Activated naive CD8-positive, alpha-beta T cell treated with anti-CD3 and anti-CD28 coated beads for 36 hours (primary cell): Measurements from ENCODE around the gene NEURL3. TPM values are rescaled to one million over a fixed set of nuclear protein-coding genes. Genes with fewer than 3 reads are reported as not detected.
"Not testable (repeated sequence)": the region's sequence is repeated elsewhere in the genome, so short reads cannot be mapped to it uniquely, and the experiment has no call there.

Experiments used
- DNase-seq: peaks from one replicate; pipeline ENCODE4 v3.0.0; 2021
- H3K27ac Mint-ChIP-seq: one replicate; pipeline ENCODE4 v1.8.0; 2022; ENCODE audit warnings: mild to moderate bottlenecking, moderate library complexity, mixed read lengths
- H3K27me3 Mint-ChIP-seq: one replicate; pipeline ENCODE4 v1.8.0; 2022; ENCODE audit warnings: mild to moderate bottlenecking, mixed read lengths
- H3K36me3 Mint-ChIP-seq: one replicate; pipeline ENCODE4 v1.8.0; 2021; ENCODE audit warnings: mild to moderate bottlenecking, mixed read lengths
- H3K4me1 Mint-ChIP-seq: one replicate; pipeline ENCODE4 v1.8.0; 2021; ENCODE audit warnings: mixed read lengths
- H3K4me3 Mint-ChIP-seq: one replicate; pipeline ENCODE4 v1.8.0; 2022; ENCODE audit warnings: mild to moderate bottlenecking, moderate library complexity, mixed read lengths
- H3K9me3 Mint-ChIP-seq: one replicate; pipeline ENCODE4 v1.8.0; 2022; ENCODE audit warnings: mixed read lengths
- total RNA-seq, 2 experiments: library from RNA; stranded (reverse); gene quantifications; one replicate each; pipeline ENCODE4 v1.2.3, GENCODE V29; 2021

The NEURL3 gene
- total RNA-seq, 2 experiments from 2014 or later, result 0.16 TPM; not detected in 1

DNA sequence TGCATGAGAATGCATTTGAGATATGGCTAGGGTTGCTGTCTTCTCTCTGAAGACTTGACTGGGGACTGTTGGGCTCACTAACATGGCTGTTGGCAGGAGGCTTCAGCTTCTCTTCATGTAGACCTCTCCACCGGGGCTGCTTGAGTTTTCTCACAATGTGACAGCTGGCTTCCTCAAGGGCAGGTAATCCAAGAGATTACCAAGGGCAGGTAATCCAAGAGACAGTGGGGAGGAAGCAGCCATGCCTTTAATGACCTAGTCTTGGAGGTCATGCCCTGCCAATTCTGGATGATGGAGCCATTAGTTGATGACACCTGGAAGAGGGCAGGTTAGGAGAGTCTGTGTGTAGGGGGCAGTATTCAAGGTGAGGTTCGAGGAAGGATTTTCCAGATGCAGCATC lies 40.5 kb downstream of the NEURL3 start:
- Mint-ChIP-seq H3K9me3 (peaks cover 1% of the 10 kb centered on the region), H3K4me3 (no peak overlapping the region), H3K36me3 (no peaks in the 10 kb centered on the region), H3K27ac (no peak overlapping the region), H3K27me3 (no peaks in the 10 kb centered on the region), H3K4me1 (no peaks in the 10 kb centered on the region)
- no peak for DNase-seq

DNA sequence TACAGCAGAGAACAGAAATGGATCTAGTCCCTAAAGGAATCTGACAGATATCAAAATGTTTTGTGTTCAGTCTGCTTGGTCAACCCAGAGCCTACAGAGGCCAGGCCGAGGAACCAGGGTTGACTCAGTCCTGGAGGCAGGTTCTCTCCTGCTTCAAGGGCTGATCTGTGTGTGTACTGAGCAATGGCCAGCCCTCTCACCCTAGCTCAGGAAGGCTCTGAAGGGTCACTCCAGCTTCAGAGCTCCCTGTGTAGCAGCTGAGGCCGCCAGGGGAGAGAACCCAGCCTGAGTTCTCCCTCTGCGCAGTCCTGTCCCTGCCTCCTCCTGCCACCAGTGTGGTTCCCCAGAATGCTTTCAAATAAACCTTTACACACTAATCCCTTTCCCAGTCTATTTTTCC lies 41.1 kb downstream of the NEURL3 start:
- H3K36me3 Mint-ChIP-seq, result no peaks in the 10 kb centered on the region
- H3K4me1 Mint-ChIP-seq, result no peaks in the 10 kb centered on the region
- H3K27me3 Mint-ChIP-seq, result no peaks in the 10 kb centered on the region
- no peak overlapping the region for H3K4me3 Mint-ChIP-seq
- H3K9me3 Mint-ChIP-seq, result peaks cover 5% of the 10 kb centered on the region
- no peak overlapping the region for H3K27ac Mint-ChIP-seq
- DNase-seq, result no peak

DNA sequence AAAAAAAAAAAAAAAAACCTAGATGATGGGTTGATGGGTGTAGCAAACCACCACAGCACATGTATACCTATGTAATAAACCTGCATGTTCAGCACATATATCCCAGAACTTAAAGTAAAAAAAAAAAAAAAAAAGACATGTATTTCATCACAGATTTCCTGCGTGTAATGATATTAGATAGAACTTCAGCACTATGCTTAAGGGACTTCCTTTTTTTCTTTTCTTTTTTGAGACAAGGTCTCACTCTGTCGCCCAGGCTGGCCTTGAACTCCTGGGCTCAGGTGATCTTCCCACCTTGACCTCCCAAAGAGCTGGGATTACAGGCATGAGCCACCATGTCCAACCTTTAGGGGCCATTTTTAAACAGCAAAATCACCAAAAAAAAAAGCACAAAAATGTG lies 42.0 kb downstream of the NEURL3 start:
- Mint-ChIP-seq H3K4me3 (no peak overlapping the region), H3K36me3 (no peaks in the 10 kb centered on the region)

DNA sequence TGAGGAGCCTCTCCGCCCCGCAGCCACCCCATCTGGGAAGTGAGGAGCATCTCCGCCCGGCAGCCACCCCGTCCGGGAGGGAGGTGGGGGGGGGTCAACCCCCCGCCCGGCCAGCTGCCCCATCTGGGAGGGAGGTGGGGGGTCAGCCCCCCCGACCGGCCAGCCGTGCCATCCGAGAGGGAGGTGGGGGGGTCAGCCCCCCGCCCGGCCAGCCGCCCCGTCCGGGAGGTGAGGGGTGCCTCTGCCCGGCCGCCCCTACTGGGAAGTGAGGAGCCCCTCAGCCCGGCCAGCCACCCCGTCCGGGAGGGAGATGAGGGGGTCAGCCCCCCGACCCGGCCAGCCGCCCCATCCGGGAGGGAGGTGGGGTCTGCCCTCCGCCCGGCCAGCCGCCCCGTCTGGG lies 43.5 kb downstream of the NEURL3 start:
- not testable (repeated sequence) for H3K4me3 Mint-ChIP-seq, DNase-seq, H3K36me3 Mint-ChIP-seq, H3K9me3 Mint-ChIP-seq, H3K27ac Mint-ChIP-seq, H3K4me1 Mint-ChIP-seq, H3K27me3 Mint-ChIP-seq

More for the DNA sequence above, 42.0 kb downstream of the NEURL3 start:
- peaks cover 10% of the 10 kb centered on the region for H3K9me3 Mint-ChIP-seq
- H3K4me1 Mint-ChIP-seq, result no peaks in the 10 kb centered on the region
- H3K27ac Mint-ChIP-seq, result no peak overlapping the region
- H3K27me3 Mint-ChIP-seq, result no peaks in the 10 kb centered on the region
- DNase-seq, result no peak

DNA sequence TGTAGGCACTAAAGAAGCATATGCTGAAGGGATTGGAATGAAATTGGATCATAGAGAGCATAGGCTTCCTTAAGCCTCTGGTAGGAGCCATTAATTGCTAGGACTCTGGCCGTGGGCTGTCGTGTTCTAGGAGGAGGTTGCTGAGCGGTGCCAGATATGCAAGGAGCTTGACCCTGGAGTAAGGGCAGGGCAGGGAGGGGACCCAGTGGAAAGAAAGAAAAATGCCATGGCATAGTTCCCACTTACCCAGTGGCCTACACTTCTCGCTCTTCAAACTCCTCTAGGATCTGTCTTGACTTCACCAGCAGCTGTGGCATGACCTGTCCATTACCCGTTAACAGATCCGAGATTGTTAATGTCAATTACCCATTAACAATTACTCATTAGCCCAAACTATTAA lies 53.1 kb downstream of the NEURL3 start:
- DNase-seq, result no peak
- no peak overlapping the region for H3K4me3 Mint-ChIP-seq
- no peak overlapping the region for H3K27ac Mint-ChIP-seq
- no peaks in the 10 kb centered on the region for H3K4me1 Mint-ChIP-seq
- no peaks in the 10 kb centered on the region for H3K27me3 Mint-ChIP-seq
- H3K9me3 Mint-ChIP-seq, result peaks cover 2% of the 10 kb centered on the region
- no peaks in the 10 kb centered on the region for H3K36me3 Mint-ChIP-seq

DNA sequence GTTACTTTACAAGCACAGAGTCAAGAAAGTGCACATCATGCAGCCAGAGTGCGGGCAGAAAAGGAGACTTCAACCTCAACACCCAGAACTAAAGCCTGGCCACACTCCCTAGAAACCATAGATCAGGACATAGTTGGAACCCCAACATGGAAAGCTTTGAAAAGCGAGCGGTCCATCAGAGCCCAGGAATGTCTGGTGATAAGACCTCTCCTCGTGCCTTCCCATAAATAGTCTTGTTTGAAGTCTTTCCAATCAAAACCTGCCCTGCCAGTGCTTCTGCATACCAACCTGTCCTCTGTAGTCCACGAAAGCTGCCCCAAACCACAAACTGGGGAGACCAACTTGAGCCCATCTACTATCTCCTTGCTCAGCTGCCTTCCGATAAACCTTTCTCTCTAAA lies 55.5 kb downstream of the NEURL3 start:
- peaks cover 4% of the 10 kb centered on the region for H3K9me3 Mint-ChIP-seq

DNA sequence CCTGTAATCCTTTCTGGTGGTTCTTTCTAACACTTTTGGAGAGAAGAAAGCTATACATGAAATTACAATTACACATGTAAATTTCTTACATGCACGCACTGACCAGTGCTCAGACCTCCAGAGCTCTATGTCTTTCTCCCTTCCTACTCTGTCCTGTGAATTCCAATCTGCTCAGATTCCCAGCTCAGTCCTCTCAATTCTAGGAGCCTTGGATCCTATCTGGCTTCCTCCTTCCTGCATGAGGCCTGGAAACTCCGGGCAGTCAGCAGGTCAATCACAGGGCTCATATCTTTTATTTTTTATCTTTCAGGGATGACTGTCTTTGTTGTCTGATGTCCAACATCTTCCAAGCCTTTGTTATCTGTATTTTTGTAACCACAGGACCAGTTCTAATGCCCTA lies 56.0 kb downstream of the NEURL3 start:
- Mint-ChIP-seq H3K4me3 (no peak overlapping the region), H3K27ac (no peak overlapping the region), H3K36me3 (no peaks in the 10 kb centered on the region), H3K9me3 (peaks cover 4% of the 10 kb centered on the region), H3K27me3 (no peaks in the 10 kb centered on the region), H3K4me1 (no peaks in the 10 kb centered on the region)
- no peak for DNase-seq

More for the DNA sequence above, 55.5 kb downstream of the NEURL3 start:
- no peak overlapping the region for H3K4me3 Mint-ChIP-seq
- H3K27me3 Mint-ChIP-seq, result no peaks in the 10 kb centered on the region
- DNase-seq, result no peak
- no peak overlapping the region for H3K27ac Mint-ChIP-seq
- H3K4me1 Mint-ChIP-seq, result no peaks in the 10 kb centered on the region
- H3K36me3 Mint-ChIP-seq, result no peaks in the 10 kb centered on the region

DNA sequence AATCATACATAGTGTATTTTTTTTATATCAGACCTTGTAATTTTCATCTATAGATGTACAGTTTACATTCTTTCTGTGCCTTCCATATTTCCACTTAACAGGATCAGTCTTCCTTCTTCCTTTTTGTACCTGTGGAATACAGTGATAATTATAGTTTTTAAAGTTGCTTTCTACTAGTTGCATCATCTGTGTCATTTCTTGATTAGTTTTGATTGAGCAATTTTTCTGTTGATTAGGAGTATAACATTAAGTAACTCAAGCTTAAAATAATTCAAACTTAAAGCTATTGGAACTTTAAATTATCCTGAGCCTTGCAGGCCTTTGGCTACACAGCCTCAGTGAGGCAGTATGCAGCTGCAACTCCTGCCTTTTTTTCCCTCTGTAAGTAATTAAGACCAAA lies 57.4 kb downstream of the NEURL3 start:
- H3K27me3 Mint-ChIP-seq, result no peaks in the 10 kb centered on the region
- H3K4me3 Mint-ChIP-seq, result no peak overlapping the region
- no peak overlapping the region for H3K27ac Mint-ChIP-seq
- H3K36me3 Mint-ChIP-seq, result no peaks in the 10 kb centered on the region
- H3K4me1 Mint-ChIP-seq, result no peaks in the 10 kb centered on the region
- no peak for DNase-seq
- peaks cover 4% of the 10 kb centered on the region for H3K9me3 Mint-ChIP-seq

Other genes starting within 250 kb of the NEURL3 start
- 10 to 100 TPM; 17.4 to 21.2 TPM for gene TMEM127, start 239.4 kb downstream of the NEURL3 start, total RNA-seq
- 10 to 100 TPM; 69.7 to 73.9 TPM for gene CIAO1, start 239.1 kb downstream of the NEURL3 start, total RNA-seq
- gene SNRNP200, start 199.8 kb downstream of the NEURL3 start, total RNA-seq, result 100 to 1,000 TPM; 196 to 202 TPM
- gene ITPRIPL1, start 180.0 kb downstream of the NEURL3 start, total RNA-seq, result 10 to 100 TPM; 44.8 to 46.0 TPM
- 10 to 100 TPM; 82.3 to 85.0 TPM for gene NCAPH, start 169.6 kb downstream of the NEURL3 start, total RNA-seq
- 10 to 100 TPM; 59.5 to 61.7 TPM for gene ARID5A, start 31.4 kb upstream of the NEURL3 start, total RNA-seq
- gene KANSL3, start 133.0 kb upstream of the NEURL3 start, total RNA-seq, result 10 to 100 TPM; 30.3 to 32.2 TPM
- not detected for gene FER1L5, start 137.4 kb upstream of the NEURL3 start, total RNA-seq
- 1 to 10 TPM; 4.5 to 5.2 TPM for gene LMAN2L, start 234.7 kb upstream of the NEURL3 start, total RNA-seq